IMR-90 (cell line): ENCODE data around the gene TTLL4. TPM values are rescaled to one million over a fixed set of nuclear protein-coding genes. Genes with fewer than 3 reads are reported as not detected.

Experiments used
- ATAC-seq: fragments of 200-7000 bp; cut with Tn5 transposase; 2 replicates; pipeline ENCODE4 v1.9.1; 2020; ENCODE audit warnings: low read depth, mild to moderate bottlenecking, moderate library complexity
- BruUV-seq: library from RNA; stranded (reverse); fragments of 400-500 nt; replicated peaks from 2 replicates; lab custom pipeline; 2021; lab: Mats Ljungman, UMichigan
- CTCF ChIA-PET: fragments of 300-600 bp; formaldehyde crosslinking; extraction: SDS; loops from one replicate; lab custom pipeline; 2021; ENCODE audit warnings: antibody characterized with exemption; lab: Yijun Ruan, JAX
- POLR2A ChIA-PET: fragments of 300-600 bp; sonication (Branson Sonifier 250); formaldehyde crosslinking; loops from one replicate; lab custom pipeline; 2022; ENCODE audit warnings: antibody characterized with exemption; ENCODE audit not compliant: unreplicated experiment; lab: Charles Lee
- DNase-seq: peaks from one replicate; pipeline ENCODE4 v3.0.0; 2013
- H2AFZ ChIP-seq: replicated peaks from 2 replicates; pipeline ENCODE3; 2013; ENCODE audit warnings: low read length, mild to moderate bottlenecking; ENCODE audit not compliant: poor library complexity
- H2AK5ac ChIP-seq: 2 replicates; pipeline ENCODE4 v1.6.1; 2013; ENCODE audit warnings: low read depth, low read length, inconsistent platforms
- H2AK9ac ChIP-seq: replicated peaks from 2 replicates; pipeline ENCODE3; 2013; ENCODE audit warnings: mild to moderate bottlenecking, low read depth, low read length, moderate library complexity; ENCODE audit not compliant: poor library complexity
- H2BK120ac ChIP-seq: 2 replicates; pipeline ENCODE4 v1.6.1; 2013; ENCODE audit warnings: low read depth, low read length, inconsistent platforms
- H2BK15ac ChIP-seq: 3 replicates; pipeline ENCODE4 v1.6.1; 2013; ENCODE audit warnings: low read depth, low read length, inconsistent platforms
- H2BK20ac ChIP-seq: 2 replicates; pipeline ENCODE4 v1.6.1; 2013; ENCODE audit warnings: low read depth, mild to moderate bottlenecking, inconsistent platforms, low read length, moderate library complexity
- H2BK5ac ChIP-seq: 2 replicates; pipeline ENCODE4 v1.6.1; 2013; ENCODE audit warnings: mild to moderate bottlenecking, low read depth, low read length, inconsistent platforms; ENCODE audit not compliant: poor library complexity, severe bottlenecking
- H3K14ac ChIP-seq: replicated peaks from 2 replicates; pipeline ENCODE4 v1.6.1; 2013; ENCODE audit warnings: low read depth, low read length, inconsistent platforms
- H3K18ac ChIP-seq: 2 replicates; pipeline ENCODE4 v1.6.1; 2013; ENCODE audit warnings: low read depth, low read length, control low read depth
- H3K23ac ChIP-seq: 2 replicates; pipeline ENCODE4 v1.6.1; 2013; ENCODE audit warnings: low read depth, low read length, inconsistent platforms
- H3K27ac ChIP-seq: 2 replicates; pipeline ENCODE4 v1.5.1; 2013; ENCODE audit warnings: mild to moderate bottlenecking, control low read depth, low read length; ENCODE audit not compliant: insufficient read depth
- H3K27me3 ChIP-seq: 2 replicates; pipeline ENCODE4 v1.6.1; 2013; ENCODE audit warnings: low read length; ENCODE audit not compliant: control insufficient read depth, insufficient read depth
- H3K36me3 ChIP-seq: 2 replicates; pipeline ENCODE4 v1.6.1; 2013; ENCODE audit warnings: low read length, mixed read lengths; ENCODE audit not compliant: control insufficient read depth, insufficient read depth
- H3K4ac ChIP-seq: 2 replicates; pipeline ENCODE4 v1.6.1; 2013; ENCODE audit warnings: low read depth, low read length, inconsistent platforms
- H3K4me1 ChIP-seq: 2 replicates; pipeline ENCODE4 v1.6.1; 2013; ENCODE audit warnings: low read length, mixed read lengths; ENCODE audit not compliant: control insufficient read depth, insufficient read depth
- H3K4me2 ChIP-seq: 2 replicates; pipeline ENCODE4 v1.6.1; 2013; ENCODE audit warnings: low read depth, mild to moderate bottlenecking, control low read depth, low read length, moderate library complexity
- H3K4me3 ChIP-seq: 2 replicates; pipeline ENCODE4 v1.5.1; 2013; ENCODE audit warnings: low read depth, mild to moderate bottlenecking, control low read depth, low read length, moderate library complexity; ENCODE audit not compliant: insufficient read depth
- H3K56ac ChIP-seq: 2 replicates; pipeline ENCODE4 v1.6.1; 2013; ENCODE audit warnings: low read length, inconsistent platforms; ENCODE audit not compliant: insufficient read depth; ENCODE audit errors: extremely low read depth
- H3K79me1 ChIP-seq, 2 experiments: 2 replicates each; pipeline ENCODE4 v1.6.1; 2013; ENCODE audit warnings: low read length in 2 of 2, inconsistent platforms in 1 of 2, low read depth in 1 of 2
- H3K9ac ChIP-seq: 2 replicates; pipeline ENCODE4 v1.6.1; 2013; ENCODE audit warnings: low read depth, low read length, control low read depth
- H3K9me1 ChIP-seq: 2 replicates; pipeline ENCODE4 v1.6.1; 2013; ENCODE audit warnings: low read length, inconsistent platforms; ENCODE audit not compliant: insufficient read depth
- H3K9me3 ChIP-seq: 2 replicates; pipeline ENCODE4 v1.6.1; 2013; ENCODE audit warnings: low read length; ENCODE audit not compliant: control insufficient read depth, insufficient read depth
- H4K20me1 ChIP-seq: 2 replicates; pipeline ENCODE4 v1.6.1; 2013; ENCODE audit warnings: low read length, inconsistent platforms; ENCODE audit not compliant: insufficient read depth
- H4K5ac ChIP-seq: 2 replicates; pipeline ENCODE4 v1.6.1; 2013; ENCODE audit warnings: mild to moderate bottlenecking, low read depth, low read length, control low read depth
- H4K8ac ChIP-seq, 2 experiments: 2 replicates each; pipeline ENCODE4 v1.6.1; 2013; ENCODE audit warnings: low read depth in 2 of 2, low read length in 2 of 2, control low read depth in 1 of 2, inconsistent platforms in 1 of 2
- H4K91ac ChIP-seq: 2 replicates; pipeline ENCODE4 v1.6.1; 2013; ENCODE audit warnings: low read depth, low read length, inconsistent platforms; ENCODE audit not compliant: insufficient read depth
- CHD1 ChIP-seq: IDR thresholded peaks from 2 replicates; pipeline ENCODE4 v1.6.1; 2012; ENCODE audit warnings: low read depth, low read length, improper control_type of control experiment
- ELK1 ChIP-seq: fragments of 150-350 bp; IDR thresholded peaks from 2 replicates; pipeline ENCODE4 v1.6.1; 2016; ENCODE audit warnings: low read depth, mild to moderate bottlenecking, low read length, moderate library complexity, borderline replicate concordance
- FOS ChIP-seq: fragments of 150-350 bp; IDR thresholded peaks from 2 replicates; pipeline ENCODE4 v1.6.1; 2016; ENCODE audit warnings: low read depth, low read length
- MXI1 ChIP-seq: IDR thresholded peaks from 2 replicates; pipeline ENCODE4 v1.6.1; 2012; ENCODE audit warnings: low read depth, mild to moderate bottlenecking, low read length, moderate library complexity, borderline replicate concordance
- RAD21 ChIP-seq: IDR thresholded peaks from 2 replicates; pipeline ENCODE4 v1.6.1; 2012; ENCODE audit warnings: low read length, improper control_type of control experiment
- USF2 ChIP-seq: fragments of 150-350 bp; IDR thresholded peaks from 2 replicates; pipeline ENCODE4 v1.6.1; 2017; ENCODE audit warnings: mild to moderate bottlenecking, antibody characterized with exemption, low read length, low read depth
- WGBS, 2 experiments: methylation state at CpG; one replicate each; pipeline versions ENCODE4 v1.1.5 to v1.1.7; 2013; ENCODE audit warnings: missing lambda C conversion rate in 2 of 2; ENCODE audit not compliant: insufficient read length in 1 of 2; ENCODE audit errors: extremely low coverage in 2 of 2; 5-methylcytosine and 5-hydroxymethylcytosine counted together
- dilution Hi-C: fragments of 300-500 bp; cut with HindIII; formaldehyde crosslinking; loops from one replicate; pipeline ENCODE4 v1.14.3; 2018; ENCODE audit warnings: low sequenced_read_pairs; ENCODE audit not compliant: unreplicated experiment
- in situ Hi-C: fragments of 300-500 bp; cut with MboI; formaldehyde crosslinking; loops from 3 replicates; pipeline ENCODE4 v1.14.3; 2019; ENCODE audit warnings: low sequenced_read_pairs, inconsistent platforms, mixed read lengths
- intact Hi-C: fragments of 100-400 bp; cut with micrococcal nuclease; formaldehyde crosslinking; loops from 2 replicates; pipeline ENCODE4 v1.10.0; 2022
- polyA plus RNA-seq, 3 experiments: library from polyadenylated mRNA; depleted of rRNA; stranded (reverse); fragments of >200 nt; gene quantifications; 2 replicates each; pipeline ENCODE4 v1.2.3, GENCODE V29; 2012; ENCODE audit warnings: low replicate concordance in 1 of 3
- total RNA-seq: library from RNA; depleted of rRNA; stranded (reverse); fragments of >200 nt; gene quantifications from 2 replicates; pipeline ENCODE4 v1.2.3, GENCODE V29; 2012

The TTLL4 gene
- total and polyA plus RNA-seq, 2 of the 4 experiments (the other 2 are of a cell fraction): 9.0 to 22.9 TPM

GRCh38 chr2:218708086-218708485 lies 2.5 kb upstream of the TTLL4 start:
- dilution Hi-C loops (no loop called here), intact Hi-C loops (no loop called here), in situ Hi-C loops (no loop called here)
- Histone ChIP-seq H3K4me3 (no peak overlapping the region), H2AFZ (no peak overlapping the region), H3K18ac (no peak overlapping the region), H4K8ac (no peak overlapping the region), H2BK20ac (no peak overlapping the region), H2BK5ac (no peak overlapping the region), H3K23ac (no peak overlapping the region), H2AK5ac (no peak overlapping the region), H3K56ac (no peak overlapping the region), H3K27ac (no peak overlapping the region), H3K9me3 (no peaks in the 10 kb centered on the region), H2BK15ac (no peak overlapping the region), H3K4me1 (peaks cover 3% of the 10 kb centered on the region; the same call in 1 of the 2 replicates), H4K20me1 (no peaks in the 10 kb centered on the region), H3K9ac (no peak overlapping the region), H3K4me2 (no peak overlapping the region), H3K36me3 (no peaks in the 10 kb centered on the region), H4K5ac (no peak overlapping the region), H2BK120ac (no peak overlapping the region), H3K9me1 (no peaks in the 10 kb centered on the region), H4K91ac (no peak overlapping the region), H2AK9ac (no peak overlapping the region), H3K4ac (no peak overlapping the region), H3K79me1 (peaks cover 9 to 10% of the 10 kb centered on the region in 2 experiments; a peak in 3 of 4 replicates), H3K27me3 (no peaks in the 10 kb centered on the region), H3K14ac (no peak overlapping the region)
- DNase-seq (no peak), ATAC-seq (no peak)
- no CpG with 5 or more reads among the region's 4 CpGs for WGBS, 2 experiments
- ChIA-PET POLR2A (no interaction called here), CTCF (interaction anchor here (0.7 kb wide), 1 partner anchor 144 kb away, joined by 5 read pairs; no protein-coding TSS in a partner anchor)
- no peak for TF ChIP-seq CHD1
- TF ChIP-seq ELK1: no peak
- TF ChIP-seq MXI1: no peak
- no peak for TF ChIP-seq FOS
- TF ChIP-seq RAD21: no peak
- TF ChIP-seq USF2: no peak
- no TSS peak for BruUV-seq
